Neuron (in vitro differentiated cells): Measurements from ENCODE around the gene LIPT1.
"Not testable (repeated sequence)": the region's sequence is repeated elsewhere in the genome, so short reads cannot be mapped to it uniquely, and the experiment has no call there.

Experiments used
- H2AFZ ChIP-seq: one replicate; pipeline ENCODE4 v1.6.1; 2013; ENCODE audit warnings: low read depth, mild to moderate bottlenecking, inconsistent platforms, low read length, moderate library complexity
- H3K27me3 ChIP-seq: one replicate; pipeline ENCODE4 v1.6.1; 2013; ENCODE audit warnings: low read length; ENCODE audit not compliant: insufficient read depth
- H3K36me3 ChIP-seq: one replicate; pipeline ENCODE4 v1.6.1; 2013; ENCODE audit warnings: low read length; ENCODE audit not compliant: insufficient read depth
- H3K4me1 ChIP-seq: one replicate; pipeline ENCODE4 v1.6.1; 2013; ENCODE audit warnings: low read length; ENCODE audit not compliant: insufficient read depth
- H3K4me3 ChIP-seq: 2 replicates; pipeline ENCODE4 v1.5.1; 2013; ENCODE audit warnings: mild to moderate bottlenecking, low read length, moderate library complexity
- H3K9me3 ChIP-seq: one replicate; pipeline ENCODE4 v1.6.1; 2013; ENCODE audit warnings: low read length

LIPT1 gene

GRCh38 chr2:99187011-99187410, 32.2 kb downstream of the LIPT1 start:
- H3K9me3 ChIP-seq = peaks cover 2% of the 10 kb centered on the region
- H3K36me3 ChIP-seq = peaks cover 40% of the 10 kb centered on the region
- H3K4me3 ChIP-seq = no peak overlapping the region
- H3K27me3 ChIP-seq = no peaks in the 10 kb centered on the region
- H3K4me1 ChIP-seq = no peaks in the 10 kb centered on the region
- no peak overlapping the region for H2AFZ ChIP-seq

GRCh38 chr2:99188357-99188756, 33.6 kb downstream of the LIPT1 start:
- H3K36me3 ChIP-seq = peaks cover 48% of the 10 kb centered on the region

GRCh38 chr2:99190548-99190947, 35.8 kb downstream of the LIPT1 start:
- no peaks in the 10 kb centered on the region for H3K27me3 ChIP-seq
- peaks cover 5% of the 10 kb centered on the region for H3K9me3 ChIP-seq
- no peak overlapping the region for H2AFZ ChIP-seq
- no peak overlapping the region for H3K4me3 ChIP-seq
- H3K36me3 ChIP-seq = peaks cover 65% of the 10 kb centered on the region
- no peaks in the 10 kb centered on the region for H3K4me1 ChIP-seq

More at GRCh38 chr2:99188357-99188756, 33.6 kb downstream of the LIPT1 start:
- Histone ChIP-seq H3K4me1 (no peaks in the 10 kb centered on the region), H2AFZ (no peak overlapping the region), H3K9me3 (peaks cover 5% of the 10 kb centered on the region), H3K4me3 (no peak overlapping the region), H3K27me3 (no peaks in the 10 kb centered on the region)

- peaks cover 75% of the 10 kb centered on the region for H3K36me3 ChIP-seq
- H3K4me3 ChIP-seq, H3K27me3 ChIP-seq, H3K9me3 ChIP-seq, H2AFZ ChIP-seq, H3K4me1 ChIP-seq: not testable (repeated sequence)
Measured at GRCh38 chr2:99192364-99192763, 37.6 kb downstream of the LIPT1 start.

- no peak overlapping the region for H3K4me3 ChIP-seq
- H3K36me3 ChIP-seq = peaks cover 50% of the 10 kb centered on the region
- H3K4me1 ChIP-seq = no peaks in the 10 kb centered on the region
- H3K9me3 ChIP-seq = no peaks in the 10 kb centered on the region
- H2AFZ ChIP-seq = no peak overlapping the region
- no peaks in the 10 kb centered on the region for H3K27me3 ChIP-seq
Measured at GRCh38 chr2:99198103-99198841, 43.5 kb downstream of the LIPT1 start.

- Histone ChIP-seq H3K27me3 (no peaks in the 10 kb centered on the region), H3K9me3 (no peaks in the 10 kb centered on the region), H3K36me3 (peaks cover 35% of the 10 kb centered on the region), H3K4me3 (no peak overlapping the region), H2AFZ (no peak overlapping the region), H3K4me1 (no peaks in the 10 kb centered on the region)
Measured at GRCh38 chr2:99200076-99200800, 45.5 kb downstream of the LIPT1 start.

GRCh38 chr2:99201959-99202678, 47.4 kb downstream of the LIPT1 start:
- Histone ChIP-seq H3K4me3 (no peak overlapping the region), H3K4me1 (no peaks in the 10 kb centered on the region), H3K36me3 (peaks cover 19% of the 10 kb centered on the region), H3K27me3 (no peaks in the 10 kb centered on the region), H2AFZ (no peak overlapping the region), H3K9me3 (no peaks in the 10 kb centered on the region)

- no peak overlapping the region for H2AFZ ChIP-seq
- peaks cover 3% of the 10 kb centered on the region for H3K36me3 ChIP-seq
- H3K4me1 ChIP-seq = no peaks in the 10 kb centered on the region
- no peak overlapping the region for H3K4me3 ChIP-seq
- H3K9me3 ChIP-seq = no peaks in the 10 kb centered on the region
- H3K27me3 ChIP-seq = no peaks in the 10 kb centered on the region
Measured at GRCh38 chr2:99205491-99205890, 50.7 kb downstream of the LIPT1 start.
